Peyer's patch (tissue), 4 donors: Measurements from ENCODE around the gene ARSH.

Source experiments
- POLR2A ChIP-seq, 2 donors: fragments of 450-650 bp; IDR thresholded peaks; one replicate each; pipeline ENCODE4 v1.5.1; 2017; ENCODE audit warnings: antibody characterized with exemption in 2 of 2, mild to moderate bottlenecking in 2 of 2, moderate library complexity in 2 of 2
- TF ChIP-seq, protein P1 (sequence below), 6 experiments: fragments of 450-650 bp in 4 of 6; fragments of 200-600 bp in 2 of 6; sonication (generic) in 1 of 6; IDR thresholded peaks; one replicate each; pipeline ENCODE4 v1.5.1; 2017 to 2019; ENCODE audit warnings: antibody characterized with exemption in 6 of 6, mild to moderate bottlenecking in 3 of 6, moderate library complexity in 1 of 6

DNA sequence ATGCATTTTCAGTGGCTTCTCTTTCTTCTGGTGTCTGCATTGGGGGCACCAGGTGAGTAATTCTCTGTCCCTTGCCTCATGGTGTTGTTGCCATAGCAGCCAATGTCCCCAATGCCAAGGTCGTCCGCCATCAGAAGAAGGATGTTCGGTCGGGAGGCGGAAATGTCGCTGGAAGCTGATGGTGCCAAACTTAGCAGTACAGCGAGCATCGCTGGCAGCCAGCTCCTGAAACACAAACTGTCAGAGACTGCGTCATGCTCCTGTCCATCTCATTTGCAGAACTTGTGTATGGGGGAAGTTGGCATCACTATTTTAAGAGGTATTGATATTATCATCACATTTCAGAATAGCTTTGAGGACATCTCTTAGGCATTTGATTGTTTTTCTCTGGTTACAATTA, 48.1 kb upstream of the ARSH start:
- TF ChIP-seq, protein P1, sequence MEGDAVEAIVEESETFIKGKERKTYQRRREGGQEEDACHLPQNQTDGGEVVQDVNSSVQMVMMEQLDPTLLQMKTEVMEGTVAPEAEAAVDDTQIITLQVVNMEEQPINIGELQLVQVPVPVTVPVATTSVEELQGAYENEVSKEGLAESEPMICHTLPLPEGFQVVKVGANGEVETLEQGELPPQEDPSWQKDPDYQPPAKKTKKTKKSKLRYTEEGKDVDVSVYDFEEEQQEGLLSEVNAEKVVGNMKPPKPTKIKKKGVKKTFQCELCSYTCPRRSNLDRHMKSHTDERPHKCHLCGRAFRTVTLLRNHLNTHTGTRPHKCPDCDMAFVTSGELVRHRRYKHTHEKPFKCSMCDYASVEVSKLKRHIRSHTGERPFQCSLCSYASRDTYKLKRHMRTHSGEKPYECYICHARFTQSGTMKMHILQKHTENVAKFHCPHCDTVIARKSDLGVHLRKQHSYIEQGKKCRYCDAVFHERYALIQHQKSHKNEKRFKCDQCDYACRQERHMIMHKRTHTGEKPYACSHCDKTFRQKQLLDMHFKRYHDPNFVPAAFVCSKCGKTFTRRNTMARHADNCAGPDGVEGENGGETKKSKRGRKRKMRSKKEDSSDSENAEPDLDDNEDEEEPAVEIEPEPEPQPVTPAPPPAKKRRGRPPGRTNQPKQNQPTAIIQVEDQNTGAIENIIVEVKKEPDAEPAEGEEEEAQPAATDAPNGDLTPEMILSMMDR (IDR thresholded peaks at IDR 0.05), result no peak
- TF ChIP-seq POLR2A (IDR thresholded peaks at IDR 0.05), result no peak
